Measurements from ENCODE around the gene BTK. TPM values are rescaled to one million over a fixed set of nuclear protein-coding genes. Genes with fewer than 3 reads are reported as not detected.
A peak's percentile ranks its signal among the peaks of the same experiment; 100 is the strongest.

Gene BTK
- total and polyA plus RNA-seq, 9 of the 15 experiments (the other 6 are each of a cell fraction or from before 2014, with no cell fraction given), result 14.9 to 93.4 (median 65.2) TPM

- TF ChIP-seq PREB (CRISPR knock-in tag; IDR thresholded peaks at IDR 0.05) (no peak), TFAP4 (CRISPR knock-in tag; IDR thresholded peaks at IDR 0.05; ENCODE audit: borderline replicate concordance) (peak; percentile 25; the same call in 1 of the 2 replicates), ZNF280A (IDR thresholded peaks at IDR 0.05; ENCODE audit: low read depth, partially characterized antibody) (no peak), MAFG (tag; conservative IDR thresholded peaks at IDR 0.05) (no peak), CTCF (IDR thresholded peaks at IDR 0.05 in 2 of 3, conservative IDR thresholded peaks at IDR 0.05 in 1 of 3; ENCODE audit: insufficient read depth in 2 of 3, low read depth in 1 of 3, low read length in 3 of 3) (no peak), ZNF583 (CRISPR knock-in tag; IDR thresholded peaks at IDR 0.05) (no peak), ZNF780A (CRISPR knock-in tag; IDR thresholded peaks at IDR 0.05) (no peak), GTF3C2 (IDR thresholded peaks at IDR 0.05; ENCODE audit: borderline replicate concordance, extremely low read depth, insufficient read length) (no peak), HDAC2 (IDR thresholded peaks at IDR 0.05) (0 out of 2 replicates have a peak, but pooled peaks have one; percentile 23), SNRNP70 (optimal IDR thresholded peaks at IDR 0.05; ENCODE audit: low read depth, low read length) (no peak), ZSCAN32 (CRISPR knock-in tag; IDR thresholded peaks at IDR 0.05) (no peak), HDAC1 (IDR thresholded peaks at IDR 0.05) (peak in 1 of 2 experiments; percentile 58; a peak in 1 of 4 replicates), NCOR1 (IDR thresholded peaks at IDR 0.05) (peak; percentile 66), MBD1 (CRISPR knock-in tag; IDR thresholded peaks at IDR 0.05) (no peak), TBL1XR1 (IDR thresholded peaks at IDR 0.05; ENCODE audit: low read length in 2 of 2) (peak in 1 of 2 experiments; percentile 43; a peak in 2 of 4 replicates), ATF7 (IDR thresholded peaks at IDR 0.05) (peak; percentile 45; the same call in 1 of the 2 replicates), ARID1B (IDR thresholded peaks at IDR 0.05) (peak; percentile 50; the same call in 1 of the 2 replicates)
These were observed at the start of gene BTK (continued) for GRCh38 chrX:101385795-101386541.
